ENCODE measurements around the gene HOXA7.

Gene HOXA7

DNA sequence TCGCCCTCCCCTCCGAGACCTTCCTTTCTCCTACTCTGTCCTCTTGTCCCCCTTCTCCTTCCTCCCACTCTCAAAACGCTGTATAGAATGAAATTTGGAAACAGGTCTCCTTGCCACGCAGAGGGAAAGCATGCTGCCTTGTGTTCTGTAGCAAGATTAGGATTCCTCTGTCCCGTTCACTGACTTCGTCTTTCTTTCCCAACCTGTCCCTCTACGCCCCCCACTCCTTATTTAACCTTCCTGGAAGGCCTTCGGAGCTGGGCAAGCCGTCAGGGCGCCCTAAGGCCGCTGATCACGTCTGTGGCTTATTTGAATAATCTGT is 7.5 kb upstream of the HOXA7 start:
- no peak for TF ChIP-seq POLR2AphosphoS5 (IDR thresholded peaks at IDR 0.05; ENCODE audit: low read depth, low read length)
- TF ChIP-seq REST (IDR thresholded peaks at IDR 0.05; ENCODE audit: insufficient read depth in 1 of 2, low read depth in 2 of 2, low read length in 2 of 2) = no peak
- TF ChIP-seq TAF1 (IDR thresholded peaks at IDR 0.05; ENCODE audit: borderline replicate concordance, insufficient read depth, low read length) = no peak
- no peak for TF ChIP-seq FOXP2 (optimal IDR thresholded peaks at IDR 0.05; ENCODE audit: borderline replicate concordance, extremely low read depth, extremely low read length, insufficient read depth)
- no peak for TF ChIP-seq SIN3A (IDR thresholded peaks at IDR 0.05; ENCODE audit: borderline replicate concordance, insufficient read depth, low read length)

GRCh38 chr7:27163288-27164044 is 7.0 kb upstream of the HOXA7 start:
- TF ChIP-seq POLR2AphosphoS5 (IDR thresholded peaks at IDR 0.05; ENCODE audit: low read depth, low read length) (no peak), FOXP2 (optimal IDR thresholded peaks at IDR 0.05; ENCODE audit: borderline replicate concordance, extremely low read depth, extremely low read length, insufficient read depth) (no peak), TAF1 (IDR thresholded peaks at IDR 0.05; ENCODE audit: borderline replicate concordance, insufficient read depth, low read length) (no peak), SIN3A (IDR thresholded peaks at IDR 0.05; ENCODE audit: borderline replicate concordance, insufficient read depth, low read length) (no peak), REST (IDR thresholded peaks at IDR 0.05; ENCODE audit: insufficient read depth in 1 of 2, low read depth in 2 of 2, low read length in 2 of 2) (no peak)

GRCh38 chr7:27162561-27163287 is 6.2 kb upstream of the HOXA7 start:
- no peak for TF ChIP-seq SIN3A (IDR thresholded peaks at IDR 0.05; ENCODE audit: borderline replicate concordance, insufficient read depth, low read length)
- no peak for TF ChIP-seq POLR2AphosphoS5 (IDR thresholded peaks at IDR 0.05; ENCODE audit: low read depth, low read length)
- no peak for TF ChIP-seq TAF1 (IDR thresholded peaks at IDR 0.05; ENCODE audit: borderline replicate concordance, insufficient read depth, low read length)
- no peak for TF ChIP-seq REST (IDR thresholded peaks at IDR 0.05; ENCODE audit: insufficient read depth in 1 of 2, low read depth in 2 of 2, low read length in 2 of 2)
- TF ChIP-seq FOXP2 (optimal IDR thresholded peaks at IDR 0.05; ENCODE audit: borderline replicate concordance, extremely low read depth, extremely low read length, insufficient read depth) = no peak

DNA sequence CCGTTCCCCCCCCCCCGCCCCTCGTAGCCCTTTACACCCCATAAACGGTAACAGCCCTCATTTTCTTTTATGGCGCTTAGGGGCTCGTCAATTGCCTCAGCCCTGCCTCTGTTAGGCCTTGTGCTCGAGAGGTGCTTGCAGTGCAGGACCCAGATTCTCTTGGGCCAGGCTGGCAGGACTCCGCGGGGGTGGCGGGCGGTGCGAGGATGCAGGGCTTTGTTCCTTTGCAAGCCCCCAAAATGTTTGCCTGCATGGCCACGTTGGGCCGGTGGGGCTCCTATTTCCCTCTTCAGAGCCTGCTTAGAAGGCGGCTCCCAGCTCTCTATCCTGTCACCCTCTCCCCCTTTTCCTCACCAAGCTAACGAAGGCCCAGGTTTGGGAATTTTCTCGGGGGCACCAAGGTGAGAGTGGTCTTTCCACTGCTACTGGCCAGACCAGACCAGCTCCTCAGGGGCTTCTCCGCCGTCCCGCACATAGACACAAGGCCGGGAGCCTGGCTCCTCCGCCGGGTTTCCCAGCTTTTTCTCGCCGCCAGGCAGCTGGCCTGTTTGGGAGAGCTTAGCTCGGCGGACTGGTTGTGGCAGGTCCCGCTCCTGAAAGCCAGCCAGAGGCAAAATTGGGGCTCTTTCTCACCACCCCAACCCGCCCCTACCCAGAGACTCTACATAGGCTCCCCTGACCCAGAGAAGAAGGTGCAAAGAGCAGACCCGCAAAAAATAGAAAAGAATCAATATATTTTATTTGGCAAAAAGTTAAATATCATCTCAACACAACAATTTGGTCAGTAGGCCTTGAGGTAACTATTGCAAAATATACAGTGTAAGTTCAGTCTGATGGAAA is 5.5 kb upstream of the HOXA7 start:
- TF ChIP-seq SIN3A (IDR thresholded peaks at IDR 0.05; ENCODE audit: borderline replicate concordance, insufficient read depth, low read length) = no peak
- TF ChIP-seq FOXP2 (optimal IDR thresholded peaks at IDR 0.05; ENCODE audit: borderline replicate concordance, extremely low read depth, extremely low read length, insufficient read depth) = no peak
- no peak for TF ChIP-seq REST (IDR thresholded peaks at IDR 0.05; ENCODE audit: insufficient read depth in 1 of 2, low read depth in 2 of 2, low read length in 2 of 2)
- TF ChIP-seq TAF1 (IDR thresholded peaks at IDR 0.05; ENCODE audit: borderline replicate concordance, insufficient read depth, low read length) = no peak
- TF ChIP-seq POLR2AphosphoS5 (IDR thresholded peaks at IDR 0.05; ENCODE audit: low read depth, low read length) = no peak
